Activated naive CD8-positive, alpha-beta T cell treated with anti-CD3 and anti-CD28 coated beads, Interleukin-2, amount 50 U/mL, for 24 hours (primary cell): Measurements from ENCODE around the gene SENP7.
"Not testable (repeated sequence)": the region's sequence is repeated elsewhere in the genome, so short reads cannot be mapped to it uniquely, and the experiment has no call there.

Source experiments
- ATAC-seq: fragments of 150-1000 bp; cut with Tn5 transposase; one replicate; pipeline ENCODE4 v1.10.0; 2021
- DNase-seq: peaks from one replicate; pipeline ENCODE4 v3.0.0; 2021
- H3K27ac Mint-ChIP-seq: one replicate; pipeline ENCODE4 v1.8.0; 2021; ENCODE audit warnings: mild to moderate bottlenecking, mixed read lengths
- H3K27me3 Mint-ChIP-seq: one replicate; pipeline ENCODE4 v1.8.0; 2021; ENCODE audit warnings: mixed read lengths
- H3K36me3 Mint-ChIP-seq: one replicate; pipeline ENCODE4 v1.8.0; 2021; ENCODE audit warnings: low read depth, mixed read lengths
- H3K4me1 Mint-ChIP-seq: one replicate; pipeline ENCODE4 v1.8.0; 2021; ENCODE audit warnings: mixed read lengths
- H3K4me3 Mint-ChIP-seq: one replicate; pipeline ENCODE4 v1.8.0; 2021; ENCODE audit warnings: mild to moderate bottlenecking, moderate library complexity, mixed read lengths
- H3K9me3 Mint-ChIP-seq: one replicate; pipeline ENCODE4 v1.8.0; 2021; ENCODE audit warnings: mixed read lengths

The SENP7 gene

DNA sequence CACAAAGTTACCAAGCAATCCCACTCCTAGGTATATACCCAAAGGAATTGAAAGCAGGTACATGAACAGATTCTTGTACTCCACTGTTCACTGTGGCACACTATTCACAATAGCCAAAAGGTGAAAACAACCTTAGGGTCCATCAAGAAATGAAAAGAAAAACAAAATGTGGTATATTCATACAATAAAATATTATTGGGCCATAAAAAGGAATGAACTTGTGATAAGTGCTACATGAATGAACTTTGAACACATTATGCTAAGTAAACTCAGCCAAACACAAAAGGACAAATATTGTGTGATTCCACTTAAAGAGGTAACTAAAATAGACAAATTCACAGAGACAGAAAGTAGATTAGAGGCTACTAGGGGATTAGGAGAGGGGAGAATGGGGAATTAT lies 137.4 kb downstream of the SENP7 start:
- H3K27ac Mint-ChIP-seq: no peak overlapping the region
- no peaks in the 10 kb centered on the region for H3K9me3 Mint-ChIP-seq
- peaks cover 55% of the 10 kb centered on the region for H3K4me1 Mint-ChIP-seq

DNA sequence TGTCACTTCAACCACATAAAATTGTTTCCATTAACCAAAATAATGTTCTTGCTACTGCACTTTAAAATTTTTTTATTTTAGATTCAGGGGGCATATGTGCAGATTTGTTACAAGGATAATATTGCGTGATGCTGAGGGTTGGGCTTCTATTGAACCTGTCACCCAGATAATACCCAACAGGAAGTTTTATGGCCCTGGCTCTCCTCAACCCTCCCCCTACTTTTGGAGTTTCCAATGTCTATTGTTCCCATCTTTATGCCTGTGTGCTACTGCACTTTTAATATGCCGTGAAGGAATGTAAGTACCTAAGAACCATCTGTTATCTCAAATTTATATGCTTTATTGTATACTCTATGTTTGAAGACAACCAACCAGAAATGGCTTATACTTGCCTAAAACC lies 150.6 kb downstream of the SENP7 start:
- H3K4me1 Mint-ChIP-seq: no peaks in the 10 kb centered on the region
- peaks cover 9% of the 10 kb centered on the region for H3K9me3 Mint-ChIP-seq
- ATAC-seq (no peak), DNase-seq (no peak)
- no peaks in the 10 kb centered on the region for H3K27me3 Mint-ChIP-seq
- H3K36me3 Mint-ChIP-seq: peaks cover 32% of the 10 kb centered on the region
- no peak overlapping the region for H3K4me3 Mint-ChIP-seq
- H3K27ac Mint-ChIP-seq: no peak overlapping the region

More for the DNA sequence above, 137.4 kb downstream of the SENP7 start:
- H3K36me3 Mint-ChIP-seq: peaks cover 7% of the 10 kb centered on the region
- ATAC-seq: no peak
- no peak overlapping the region for H3K4me3 Mint-ChIP-seq
- no peaks in the 10 kb centered on the region for H3K27me3 Mint-ChIP-seq
- DNase-seq: no peak

DNA sequence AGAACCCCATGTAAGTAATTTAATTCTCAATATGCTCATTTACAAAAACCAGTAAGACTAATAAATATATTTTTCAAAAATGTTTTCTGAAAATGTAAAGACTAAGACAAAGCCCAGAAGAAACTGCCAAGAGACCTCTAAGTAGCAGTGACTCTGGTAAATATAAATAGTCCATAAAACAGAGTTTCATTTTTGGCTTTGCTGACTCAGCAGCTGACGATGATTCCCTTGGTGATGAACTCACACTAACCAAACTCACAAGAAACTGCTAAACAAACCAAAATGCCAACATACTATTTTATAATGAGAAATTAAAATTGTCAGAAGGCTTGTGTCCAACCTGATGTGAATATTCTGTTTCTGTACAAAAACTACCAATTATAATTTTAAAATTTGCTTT lies 161.2 kb downstream of the SENP7 start:
- Mint-ChIP-seq H3K36me3 (peaks cover 2% of the 10 kb centered on the region), H3K4me3 (no peak overlapping the region), H3K4me1 (peaks cover 2% of the 10 kb centered on the region), H3K9me3 (no peaks in the 10 kb centered on the region), H3K27ac (no peak overlapping the region), H3K27me3 (no peaks in the 10 kb centered on the region)
- ATAC-seq: no peak
- DNase-seq: no peak

DNA sequence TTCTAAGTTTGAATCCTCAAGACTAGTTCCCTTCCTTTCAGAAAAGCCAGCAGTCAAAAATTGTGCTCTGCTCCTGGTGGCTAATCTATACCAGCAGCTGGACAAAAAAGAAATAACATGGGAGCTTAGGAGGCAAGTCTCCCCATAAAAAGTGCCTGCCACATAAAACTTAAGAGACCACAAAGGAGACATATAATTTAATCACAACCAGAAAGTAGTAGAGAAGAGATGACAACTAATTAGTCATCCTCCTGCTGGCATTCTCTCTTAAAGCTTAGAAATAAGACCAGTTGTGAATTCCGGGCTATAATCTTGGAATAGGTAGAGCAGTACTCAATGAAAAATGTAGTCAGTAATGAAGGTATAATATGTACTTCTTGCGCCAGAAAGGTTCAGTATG lies 172.4 kb downstream of the SENP7 start:
- no peak overlapping the region for H3K27ac Mint-ChIP-seq
- no peaks in the 10 kb centered on the region for H3K9me3 Mint-ChIP-seq
- peaks cover 13% of the 10 kb centered on the region for H3K36me3 Mint-ChIP-seq
- ATAC-seq (no peak), DNase-seq (no peak)
- H3K4me3 Mint-ChIP-seq: no peak overlapping the region
- no peaks in the 10 kb centered on the region for H3K4me1 Mint-ChIP-seq
- H3K27me3 Mint-ChIP-seq: no peaks in the 10 kb centered on the region

DNA sequence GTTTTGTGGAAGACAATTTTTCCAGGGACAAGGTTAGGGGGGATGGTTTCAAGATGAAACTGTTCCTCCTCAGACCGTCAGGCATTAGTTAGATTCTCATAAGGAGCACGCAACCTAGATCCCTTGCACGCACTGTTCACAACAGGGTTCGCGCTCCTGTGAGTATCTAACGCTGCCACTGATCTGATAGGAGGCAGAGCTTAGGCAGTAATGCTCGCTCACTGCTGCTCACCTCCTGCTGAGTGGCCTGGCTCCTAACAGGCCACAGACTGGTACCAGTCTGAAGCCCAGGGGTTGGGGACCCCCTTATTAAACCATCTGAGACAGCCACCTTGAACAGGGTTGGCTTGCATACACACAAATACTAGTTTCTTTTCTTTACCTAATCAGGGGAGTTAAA lies 179.1 kb downstream of the SENP7 start:
- no peak for DNase-seq
- no peak for ATAC-seq
- Mint-ChIP-seq H3K4me3 (no peak overlapping the region), H3K36me3 (peaks cover 5% of the 10 kb centered on the region), H3K27ac (no peak overlapping the region), H3K27me3 (no peaks in the 10 kb centered on the region), H3K9me3 (no peaks in the 10 kb centered on the region), H3K4me1 (no peaks in the 10 kb centered on the region)

DNA sequence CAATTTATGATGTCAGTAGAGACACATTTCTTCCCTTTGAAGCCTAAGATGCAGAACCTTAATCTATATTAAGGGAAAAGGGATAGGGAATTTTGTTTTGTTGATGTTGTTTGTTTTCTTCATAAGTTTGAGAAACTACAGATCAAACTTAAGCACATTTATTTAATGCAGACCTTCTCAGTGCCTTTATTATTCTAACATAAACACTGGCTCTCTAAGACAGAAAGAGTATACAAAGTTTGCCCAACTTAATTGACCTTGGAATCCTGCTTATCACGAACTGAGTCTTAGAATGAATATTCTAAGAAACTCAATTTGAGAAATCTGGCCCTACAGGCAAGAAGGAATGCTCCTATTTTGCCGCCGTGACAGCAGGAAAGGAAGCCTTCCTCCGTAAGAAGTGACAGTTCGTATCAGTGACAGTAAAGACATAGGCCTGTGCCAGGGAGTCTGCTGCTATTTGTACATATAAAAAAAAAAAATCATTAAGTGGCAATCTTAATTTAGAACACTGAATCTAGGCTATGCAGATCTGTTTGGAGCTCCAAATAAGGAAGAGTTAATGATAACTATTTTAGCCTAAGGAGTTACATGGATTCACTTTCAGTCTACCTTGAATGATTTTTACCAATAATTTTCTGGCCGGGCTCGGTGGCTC lies 183.9 kb downstream of the SENP7 start:
- Mint-ChIP-seq H3K27me3 (no peaks in the 10 kb centered on the region), H3K9me3 (no peaks in the 10 kb centered on the region), H3K4me3 (no peak overlapping the region)

DNA sequence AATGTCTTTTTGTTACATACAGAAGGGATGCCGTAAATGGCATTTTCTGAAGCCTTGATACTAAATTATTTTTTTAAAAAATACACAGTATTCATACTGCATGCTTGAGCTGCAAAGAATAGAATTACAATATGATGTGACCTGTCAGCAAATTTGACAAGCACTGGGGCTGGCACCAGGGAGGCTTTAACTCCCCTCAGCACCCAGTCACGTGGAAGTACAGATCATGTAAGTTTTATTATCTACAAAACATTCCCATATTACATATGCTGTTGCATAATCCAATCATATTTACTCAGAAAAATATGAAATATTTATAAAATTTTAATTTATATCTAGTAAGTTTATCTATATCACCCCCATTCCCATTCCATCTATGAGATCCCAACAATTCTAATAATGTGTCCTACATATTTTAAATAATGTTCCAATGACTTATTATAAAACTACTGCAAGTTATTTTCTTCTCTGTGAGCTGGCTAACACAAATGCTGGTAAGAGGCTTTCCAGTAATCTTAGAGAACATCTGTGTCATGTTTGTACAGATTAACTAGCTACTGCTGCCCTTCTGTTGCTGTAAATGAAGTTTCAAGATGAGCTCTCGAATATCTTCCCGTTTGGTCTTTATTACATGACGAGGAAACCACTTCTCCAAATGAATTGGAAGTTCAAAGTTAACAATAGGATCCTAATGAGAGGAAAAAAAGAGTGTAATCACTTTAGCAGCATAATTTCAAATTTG lies 187.4 kb downstream of the SENP7 start:
- Mint-ChIP-seq H3K36me3 (peaks cover 4% of the 10 kb centered on the region), H3K4me1 (peaks cover 4% of the 10 kb centered on the region), H3K27me3 (no peaks in the 10 kb centered on the region), H3K27ac (no peak overlapping the region), H3K4me3 (no peak overlapping the region), H3K9me3 (no peaks in the 10 kb centered on the region)
- DNase-seq (no peak), ATAC-seq (no peak)

More for the DNA sequence above, 183.9 kb downstream of the SENP7 start:
- ATAC-seq (no peak), DNase-seq (no peak)
- Mint-ChIP-seq H3K27ac (no peak overlapping the region), H3K4me1 (peaks cover 4% of the 10 kb centered on the region), H3K36me3 (peaks cover 7% of the 10 kb centered on the region)

DNA sequence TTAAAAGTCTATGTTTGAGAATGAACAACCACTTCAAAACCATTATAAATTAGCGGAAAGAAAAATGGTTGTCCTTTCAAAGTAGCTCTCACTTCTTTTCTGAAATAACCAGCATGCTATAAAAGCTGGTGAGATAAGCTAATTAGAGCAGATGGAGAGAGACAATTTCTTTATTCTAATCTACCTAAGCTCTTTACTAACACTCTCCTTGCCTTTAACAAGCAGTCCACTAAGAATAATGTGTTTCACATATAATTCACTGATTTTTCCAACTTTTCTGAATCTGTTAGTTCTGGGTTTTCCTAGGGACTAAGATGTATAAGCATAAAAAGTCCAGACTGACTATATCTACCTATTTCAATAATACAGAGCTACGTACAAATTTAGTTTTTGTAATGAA lies 192.5 kb downstream of the SENP7 start, which contains the start of gene IMPG2:
Gene IMPG2 (minus strand): TSS at position 101 of the 400 bp plus-strand sequence. CDS start 203 bp downstream, outside the sequence.
- Mint-ChIP-seq H3K9me3 (no peaks in the 10 kb centered on the region), H3K4me1 (peaks cover 4% of the 10 kb centered on the region), H3K27ac (no peak within 1 kb of the TSS), H3K36me3 (no peaks in the 10 kb centered on the region), H3K4me3 (no peak within 1 kb of the TSS), H3K27me3 (no peaks in the 10 kb centered on the region)
- DNase-seq: no peak
- ATAC-seq: no peak

DNA sequence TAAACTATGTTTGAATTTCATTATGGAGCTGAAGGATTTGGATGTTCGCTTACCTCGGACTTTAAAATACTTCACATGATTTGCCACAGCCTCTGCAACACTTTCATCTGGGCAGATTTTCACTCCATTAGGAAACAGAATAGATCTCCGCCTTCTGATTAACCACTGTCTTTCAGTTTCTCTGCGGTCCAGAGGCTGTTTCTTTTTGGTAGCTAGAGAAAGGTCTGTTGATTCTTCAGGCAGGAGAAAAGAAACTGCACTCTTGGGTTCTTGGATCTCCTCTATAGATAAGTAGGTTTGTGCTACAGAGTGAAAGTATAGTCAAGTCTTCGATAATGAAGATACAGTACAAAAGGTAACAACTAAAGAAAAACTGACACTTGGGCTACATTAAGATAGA lies 193.5 kb downstream of the SENP7 start:
- ATAC-seq (no peak), DNase-seq (no peak)
- H3K9me3 Mint-ChIP-seq: no peaks in the 10 kb centered on the region
- H3K36me3 Mint-ChIP-seq: no peaks in the 10 kb centered on the region
- no peak overlapping the region for H3K4me3 Mint-ChIP-seq
- no peaks in the 10 kb centered on the region for H3K27me3 Mint-ChIP-seq
- H3K27ac Mint-ChIP-seq: no peak overlapping the region
- H3K4me1 Mint-ChIP-seq: peaks cover 4% of the 10 kb centered on the region

DNA sequence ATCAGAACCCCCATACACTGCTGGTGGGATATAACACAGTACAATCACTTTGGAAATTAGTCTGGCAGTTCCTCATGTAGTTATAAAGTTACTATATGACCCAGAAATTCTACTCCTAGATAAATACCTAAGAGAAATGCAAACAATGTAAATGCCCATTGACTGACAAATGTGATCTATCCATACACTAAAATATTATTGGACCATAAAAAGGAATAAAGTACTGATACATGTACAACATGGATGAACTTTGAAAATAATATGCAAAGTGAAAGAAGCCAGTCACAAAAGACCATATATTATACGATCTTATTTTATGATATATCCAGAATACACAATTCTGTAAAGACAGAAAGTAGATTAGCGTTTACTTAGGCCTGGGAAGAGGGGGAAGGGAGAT lies 200.5 kb downstream of the SENP7 start:
- DNase-seq (no peak), ATAC-seq (no peak)
- peaks cover 4% of the 10 kb centered on the region for H3K4me1 Mint-ChIP-seq
- H3K36me3 Mint-ChIP-seq: peaks cover 14% of the 10 kb centered on the region
- peaks cover 20% of the 10 kb centered on the region for H3K9me3 Mint-ChIP-seq
- H3K27ac Mint-ChIP-seq: no peak overlapping the region
- H3K27me3 Mint-ChIP-seq: no peaks in the 10 kb centered on the region
- H3K4me3 Mint-ChIP-seq: no peak overlapping the region

DNA sequence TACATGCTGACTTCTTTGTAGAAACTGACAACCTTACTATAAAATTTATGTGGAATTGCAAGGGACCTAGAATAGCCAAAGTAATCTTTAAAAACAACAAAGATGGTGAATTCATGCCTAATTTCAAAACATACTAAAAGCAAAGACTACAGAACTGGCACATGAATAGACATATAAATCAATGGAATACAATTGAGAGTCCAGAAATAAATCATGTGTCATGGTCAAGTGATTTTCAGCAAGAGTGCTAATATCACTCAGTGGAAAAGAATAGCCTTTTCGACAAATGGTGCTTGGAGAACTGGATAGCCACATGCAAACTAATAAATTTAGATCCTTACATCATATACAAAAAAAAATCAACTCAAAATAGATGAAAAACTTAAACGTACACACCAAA lies 201.3 kb downstream of the SENP7 start:
- Mint-ChIP-seq H3K27me3 (no peaks in the 10 kb centered on the region), H3K9me3 (peaks cover 28% of the 10 kb centered on the region), H3K4me3 (no peak overlapping the region), H3K36me3 (peaks cover 17% of the 10 kb centered on the region), H3K4me1 (peaks cover 4% of the 10 kb centered on the region), H3K27ac (no peak overlapping the region)
- no peak for ATAC-seq
- no peak for DNase-seq

DNA sequence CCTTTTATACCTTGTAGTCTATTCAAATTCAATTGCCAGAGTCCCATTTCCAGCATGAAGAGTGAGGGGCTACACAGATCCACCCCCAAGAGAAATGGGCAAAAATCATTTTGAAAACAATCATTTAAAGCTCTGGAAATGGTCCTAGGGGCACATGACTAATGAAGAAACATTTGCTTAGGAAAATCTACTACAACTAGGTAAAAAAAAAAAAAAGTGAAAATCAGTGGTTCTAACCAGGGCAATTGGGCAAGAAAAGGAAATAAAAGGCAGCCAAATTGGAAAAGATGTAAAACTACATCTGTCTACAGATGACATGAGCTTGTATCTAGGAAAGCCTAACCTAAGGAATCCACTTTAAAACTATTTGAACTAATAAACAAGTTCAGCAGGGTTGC lies 202.0 kb downstream of the SENP7 start:
- no peak for ATAC-seq
- Mint-ChIP-seq H3K36me3 (peaks cover 17% of the 10 kb centered on the region), H3K4me1 (no peaks in the 10 kb centered on the region), H3K27ac (no peak overlapping the region), H3K9me3 (peaks cover 35% of the 10 kb centered on the region), H3K4me3 (no peak overlapping the region), H3K27me3 (no peaks in the 10 kb centered on the region)
- DNase-seq: no peak

DNA sequence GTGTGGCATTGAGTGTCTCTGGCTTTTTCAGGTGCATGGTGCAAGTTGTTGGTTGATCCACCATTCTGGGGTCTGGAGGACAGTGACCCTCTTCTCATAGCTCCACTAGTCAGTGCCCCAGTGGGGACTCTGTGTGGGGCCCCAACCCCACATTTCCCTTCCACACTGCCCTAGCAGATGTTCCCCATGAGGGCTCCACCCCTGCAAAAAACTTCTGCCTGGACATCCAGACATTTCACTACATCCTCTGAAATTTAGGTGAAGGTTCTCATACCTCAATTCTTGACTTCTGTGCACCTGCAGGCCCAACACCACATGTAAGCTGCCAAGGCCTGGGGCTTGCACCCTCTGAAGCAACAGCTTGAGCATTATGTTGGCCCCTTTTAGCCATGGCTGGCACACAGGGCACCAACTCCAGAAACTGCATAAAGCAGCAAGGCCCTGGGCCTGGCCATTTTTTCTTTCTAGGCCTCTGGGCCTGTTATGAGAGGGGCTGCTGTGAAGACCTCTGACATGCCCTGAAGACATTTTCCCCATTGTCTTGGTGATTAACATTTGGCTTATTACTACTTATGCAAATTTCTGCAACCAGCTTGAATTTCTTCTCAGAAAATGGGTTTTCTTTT lies 204.8 kb downstream of the SENP7 start:
- H3K4me1 Mint-ChIP-seq, DNase-seq, H3K27me3 Mint-ChIP-seq, ATAC-seq, H3K4me3 Mint-ChIP-seq, H3K27ac Mint-ChIP-seq: not testable (repeated sequence)
- Mint-ChIP-seq H3K36me3 (peaks cover 19% of the 10 kb centered on the region), H3K9me3 (peaks cover 35% of the 10 kb centered on the region)

DNA sequence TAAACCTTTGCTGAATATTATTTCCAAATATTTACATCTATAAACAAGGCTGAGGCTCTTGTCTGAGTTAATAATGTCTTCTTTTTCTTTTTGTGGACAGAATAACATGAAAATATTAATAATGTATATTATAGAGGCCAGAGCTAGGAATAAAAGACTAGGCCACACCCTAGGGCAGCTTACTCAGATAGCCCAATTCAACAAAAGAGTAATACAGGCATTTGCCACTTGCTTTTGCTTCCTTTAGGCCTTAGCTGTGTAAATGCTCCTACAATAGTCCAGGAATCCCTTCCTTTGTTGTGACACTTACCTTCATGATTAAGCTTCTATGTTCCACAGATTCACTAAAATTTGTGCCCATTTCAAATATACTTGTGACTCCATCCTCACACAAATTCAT lies 209.2 kb downstream of the SENP7 start:
- DNase-seq: no peak
- no peaks in the 10 kb centered on the region for H3K4me1 Mint-ChIP-seq
- H3K27ac Mint-ChIP-seq: no peak overlapping the region
- no peaks in the 10 kb centered on the region for H3K27me3 Mint-ChIP-seq
- no peak for ATAC-seq
- no peak overlapping the region for H3K4me3 Mint-ChIP-seq
- H3K36me3 Mint-ChIP-seq: peaks cover 18% of the 10 kb centered on the region
- H3K9me3 Mint-ChIP-seq: peaks cover 38% of the 10 kb centered on the region

DNA sequence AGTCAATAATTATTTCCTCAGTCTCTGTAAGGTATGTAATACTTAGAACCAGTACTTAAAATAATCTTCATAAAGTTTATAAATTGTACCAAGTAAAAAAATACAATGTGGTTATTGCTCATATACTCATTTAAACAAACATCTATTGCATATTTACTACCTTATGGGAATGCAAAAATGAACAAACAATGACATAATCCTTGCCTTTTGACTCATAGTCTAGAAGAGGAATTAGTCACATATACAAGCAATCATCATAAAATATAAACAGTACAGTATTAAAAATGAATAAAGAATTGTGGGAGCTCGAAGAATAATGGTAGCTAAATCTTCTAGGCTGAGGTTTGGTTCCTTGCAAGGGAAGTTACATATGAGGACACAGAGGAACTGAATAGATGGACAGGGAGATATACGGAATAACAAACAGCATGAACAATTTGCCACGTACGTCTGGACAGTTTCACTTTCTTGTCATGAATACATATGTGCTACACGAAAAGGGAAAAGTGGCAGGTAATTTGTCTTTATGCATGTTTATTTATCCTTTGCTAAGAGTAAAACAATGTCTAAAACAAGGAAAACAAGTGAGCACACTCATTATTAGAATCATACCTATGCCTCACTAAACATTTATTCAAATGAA lies 209.8 kb downstream of the SENP7 start:
- ATAC-seq: no peak
- Mint-ChIP-seq H3K9me3 (peaks cover 36% of the 10 kb centered on the region), H3K4me3 (no peak overlapping the region), H3K4me1 (no peaks in the 10 kb centered on the region), H3K36me3 (peaks cover 17% of the 10 kb centered on the region), H3K27me3 (no peaks in the 10 kb centered on the region), H3K27ac (no peak overlapping the region)
- DNase-seq: no peak
